HepG2 (cell line): ENCODE results near the gene PLCL2. TPM values are rescaled to one million over a fixed set of nuclear protein-coding genes. Genes with fewer than 3 reads are reported as not detected.

Source experiments
- ATAC-seq: fragments of 200-7000 bp; cut with Tn5 transposase; 3 replicates; pipeline ENCODE4 v1.9.1; 2020; ENCODE audit warnings: mild to moderate bottlenecking, moderate library complexity
- BruUV-seq: library from RNA; stranded (reverse); fragments of 400-500 nt; replicated peaks from 2 replicates; lab custom pipeline; 2021; lab: Mats Ljungman, UMichigan
- CTCF ChIA-PET: fragments of 300-600 bp; formaldehyde crosslinking; extraction: SDS; loops from one replicate; lab custom pipeline; 2021; ENCODE audit warnings: low total read pairs, inconsistent platforms, low intra/inter-chr PET ratio; lab: Yijun Ruan, JAX
- POLR2A ChIA-PET: fragments of 350-600 bp; sonication (Branson Sonifier 250); formaldehyde crosslinking; loops from one replicate; lab custom pipeline; 2020; ENCODE audit warnings: antibody characterized with exemption, inconsistent platforms; lab: Yijun Ruan, JAX
- DNase-seq: peaks from one replicate; pipeline ENCODE4 v3.0.0-alpha.2; 2015; ENCODE audit warnings: low spot score
- FAIRE-seq: peaks from 3 replicates; lab custom pipeline; 2011; peaks lifted over from hg19 to GRCh38; lab: Jason Lieb, UNC
- H2AFZ ChIP-seq: one replicate; pipeline ENCODE4 v1.6.1; 2011; ENCODE audit warnings: low read length, inconsistent platforms
- H3K27ac ChIP-seq: fragments of 300-600 bp; 3 replicates; pipeline ENCODE4 v1.8.0; 2011; ENCODE audit warnings: mixed run types, mild to moderate bottlenecking, mixed read lengths, low read length, inconsistent platforms; ENCODE audit not compliant: insufficient read depth; ENCODE audit errors: extremely low read length
- H3K27me3 ChIP-seq, 2 experiments: fragments of 200-600 bp in 1 of 2; 2 replicates in 1 of 2; 3 replicates in 1 of 2; pipeline versions ENCODE4 v1.6.0 to v1.8.0; 2011; ENCODE audit warnings: low read length in 2 of 2, mild to moderate bottlenecking in 2 of 2, moderate library complexity in 2 of 2, inconsistent platforms in 1 of 2; ENCODE audit not compliant: insufficient read depth in 2 of 2, control insufficient read depth in 1 of 2
- H3K36me3 ChIP-seq, 2 experiments: fragments of 200-600 bp in 1 of 2; replicated peaks in 1 of 2; 2 replicates in 1 of 2; 3 replicates in 1 of 2; pipeline versions ENCODE4 v1.5.1 to v1.8.0; 2011; ENCODE audit warnings: low read length in 2 of 2, inconsistent platforms in 1 of 2; ENCODE audit not compliant: insufficient read depth in 2 of 2, control insufficient read depth in 1 of 2
- H3K4me1 ChIP-seq: 2 replicates; pipeline ENCODE4 v1.5.1; 2012; ENCODE audit warnings: low read length, inconsistent platforms; ENCODE audit not compliant: insufficient read depth
- H3K4me2 ChIP-seq: 2 replicates; pipeline ENCODE4 v1.6.0; 2011; ENCODE audit warnings: low read depth, low read length, inconsistent platforms
- H3K4me3 ChIP-seq, 3 experiments: fragments of 200-600 bp in 1 of 3; sonication (generic), shearing (Covaris generic) in 1 of 3; replicated peaks in 1 of 3; 2 replicates each; pipeline ENCODE4 v1.5.1; 2011 to 2016; ENCODE audit warnings: low read length in 3 of 3, inconsistent platforms in 2 of 3, low read depth in 2 of 3, mild to moderate bottlenecking in 2 of 3, control low read depth in 1 of 3, mixed read lengths in 1 of 3; ENCODE audit not compliant: insufficient read depth in 1 of 3
- H3K79me2 ChIP-seq: one replicate; pipeline ENCODE4 v1.6.1; 2011; ENCODE audit warnings: low read length, inconsistent platforms; ENCODE audit not compliant: insufficient read depth
- H3K9ac ChIP-seq: 2 replicates; pipeline ENCODE4 v1.6.0; 2011; ENCODE audit warnings: mild to moderate bottlenecking, low read depth, low read length, inconsistent platforms; ENCODE audit not compliant: insufficient read depth
- H3K9me3 ChIP-seq: 2 replicates; pipeline ENCODE4 v1.5.1; 2012; ENCODE audit warnings: mild to moderate bottlenecking, low read length
- H4K20me1 ChIP-seq: 2 replicates; pipeline ENCODE4 v1.6.0; 2011; ENCODE audit warnings: inconsistent platforms, mild to moderate bottlenecking, low read length, moderate library complexity; ENCODE audit not compliant: insufficient read depth
- CBX2 ChIP-seq, 2 experiments: fragments of 200-600 bp in 1 of 2; sonication (generic); formaldehyde crosslinking in 1 of 2; IDR thresholded peaks; 2 replicates each; pipeline versions ENCODE4 v1.7.0 to v1.8.1; 2018 to 2022; ENCODE audit warnings: low read depth in 2 of 2, low read length in 1 of 2, mild to moderate bottlenecking in 1 of 2, missing genetic modification reagents in 1 of 2
- GLI4 ChIP-seq: sonication (generic); formaldehyde crosslinking; IDR thresholded peaks from 2 replicates; pipeline ENCODE4 v1.5.1; 2020; ENCODE audit warnings: missing genetic modification reagents, mild to moderate bottlenecking, moderate library complexity, borderline replicate concordance
- MIER3 ChIP-seq: IDR thresholded peaks from 2 replicates; pipeline ENCODE4 v1.6.1; 2016; ENCODE audit warnings: missing compliant biosample characterization, borderline replicate concordance
- NFIB ChIP-seq: sonication (generic); formaldehyde crosslinking; IDR thresholded peaks from 2 replicates; pipeline ENCODE4 v1.9.0; 2021; ENCODE audit warnings: missing genetic modification reagents, mild to moderate bottlenecking, borderline replicate concordance
- RFX1 ChIP-seq: fragments of 450-650 bp; IDR thresholded peaks from 2 replicates; pipeline ENCODE4 v1.6.1; 2017
- SMAD3 ChIP-seq: sonication (generic); formaldehyde crosslinking; IDR thresholded peaks from 2 replicates; pipeline ENCODE4 v1.4.0; 2020; ENCODE audit warnings: missing genetic modification reagents
- THAP11 ChIP-seq: IDR thresholded peaks from 2 replicates; pipeline ENCODE4 v1.6.1; 2016; ENCODE audit warnings: missing biosample characterization, missing genetic modification reagents
- U2AF1 ChIP-seq: fragments of 200-400 bp; formaldehyde crosslinking; optimal IDR thresholded peaks from 2 replicates; pipeline ENCODE3; 2017; ENCODE audit warnings: mild to moderate bottlenecking, low read depth, low read length
- ZNF33B ChIP-seq: sonication (generic); formaldehyde crosslinking; IDR thresholded peaks from 2 replicates; pipeline ENCODE4 v1.5.1; 2020; ENCODE audit warnings: mild to moderate bottlenecking, missing genetic modification reagents
- ZNF354B ChIP-seq: sonication (generic); formaldehyde crosslinking; IDR thresholded peaks from 2 replicates; pipeline ENCODE4 v1.8.0; 2022; ENCODE audit warnings: mild to moderate bottlenecking, missing genetic modification reagents
- ZNF546 ChIP-seq: sonication (generic); formaldehyde crosslinking; conservative IDR thresholded peaks from 2 replicates; pipeline ENCODE4 v1.8.1; 2023; ENCODE audit warnings: mild to moderate bottlenecking, missing genetic modification reagents
- ZNF615 ChIP-seq: sonication (generic); formaldehyde crosslinking; IDR thresholded peaks from 2 replicates; pipeline ENCODE4 v1.5.0; 2020; ENCODE audit warnings: mild to moderate bottlenecking, missing genetic modification reagents, borderline replicate concordance
- ZNF790 ChIP-seq: sonication (generic); formaldehyde crosslinking; IDR thresholded peaks from 2 replicates; pipeline ENCODE4 v1.8.0; 2022; ENCODE audit warnings: missing genetic modification reagents, mild to moderate bottlenecking, borderline replicate concordance
- ZNF839 ChIP-seq: sonication (generic); formaldehyde crosslinking; IDR thresholded peaks from 2 replicates; pipeline ENCODE4 v1.4.0; 2020; ENCODE audit warnings: missing genetic modification reagents, mild to moderate bottlenecking, borderline replicate concordance
- ZNF879 ChIP-seq: sonication (generic); formaldehyde crosslinking; IDR thresholded peaks from 2 replicates; pipeline ENCODE4 v1.8.1; 2023; ENCODE audit warnings: missing genetic modification reagents
- ZSCAN22 ChIP-seq: sonication (generic); formaldehyde crosslinking; IDR thresholded peaks from 2 replicates; pipeline ENCODE4 v1.4.0; 2020; ENCODE audit warnings: mild to moderate bottlenecking, missing genetic modification reagents
- WGBS: methylation state at CpG from one replicate; pipeline ENCODE4 v1.1.6; 2017; ENCODE audit warnings: low lambda C conversion rate; 5-methylcytosine and 5-hydroxymethylcytosine counted together
- in situ Hi-C: cut with HindIII; loops from 2 replicates; pipeline ENCODE4 v1.10.0; 2017; ENCODE audit warnings: low pct_unique_long_range_greater_than_20kb; ENCODE audit not compliant: extremely low pct_ligation_motif_present
- intact Hi-C: fragments of 100-400 bp; cut with micrococcal nuclease; formaldehyde crosslinking; loops from one replicate; pipeline ENCODE4 v1.10.0; 2022; ENCODE audit not compliant: unreplicated experiment
- polyA plus RNA-seq, 8 experiments: library from polyadenylated mRNA; depleted of rRNA in 3 of 8; stranded (reverse) in 7 of 8; unstranded in 1 of 8; fragments of >200 nt; fragmentation: Illumina TruSeq in 4 of 8; extraction: Trizol in 4 of 8; gene quantifications; 2 replicates each; pipeline versions ENCODE4 v1.2.1 to v1.2.3, GENCODE V29; 2011 to 2016; ENCODE audit warnings: low read depth in 4 of 8, missing spikeins in 1 of 8, mixed read lengths in 1 of 8; ENCODE audit not compliant: insufficient read depth in 1 of 8
- total RNA-seq, 5 experiments: library from RNA; depleted of rRNA; stranded (reverse); fragments of >200 nt; fragmentation: Illumina TruSeq; extraction: Trizol; gene quantifications; 2 replicates each; pipeline ENCODE4 v1.2.3, GENCODE V29; 2016; ENCODE audit warnings: low read depth in 1 of 5
- TF ChIP-seq, protein P1 (sequence below): sonication (generic); formaldehyde crosslinking; IDR thresholded peaks from 2 replicates; pipeline ENCODE4 v1.8.1; 2023; ENCODE audit warnings: mild to moderate bottlenecking, missing genetic modification reagents, borderline replicate concordance
- TF ChIP-seq, protein P2 (sequence below): IDR thresholded peaks from 2 replicates; pipeline ENCODE4 v1.6.1; 2016
- TF ChIP-seq, protein P3 (sequence below): sonication (generic); formaldehyde crosslinking; IDR thresholded peaks from 2 replicates; pipeline ENCODE4 v1.4.0; 2020; ENCODE audit warnings: missing genetic modification reagents, borderline replicate concordance

PLCL2 gene
- total and polyA plus RNA-seq, 2 of the 13 experiments (the other 11 are each of a cell fraction or from before 2014, with no cell fraction given), result not detected

DNA sequence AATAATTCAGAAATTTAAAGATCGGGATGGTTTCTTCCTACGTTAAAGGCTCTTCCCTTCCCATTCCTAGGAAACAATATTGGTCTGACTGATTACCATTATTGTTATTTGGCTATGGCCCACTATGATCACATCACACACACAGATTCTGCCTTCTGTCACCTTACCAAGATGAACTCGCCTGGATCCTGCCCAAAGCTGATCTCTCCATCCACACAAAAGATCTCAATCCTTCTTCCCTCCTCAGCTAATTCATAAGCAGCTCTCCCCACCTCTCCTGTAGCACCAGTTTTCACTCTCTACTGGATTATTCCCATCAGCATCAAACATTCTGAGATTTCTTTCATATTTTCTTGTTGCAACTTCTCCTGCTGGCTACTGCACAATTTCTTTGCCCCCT, 25.0 kb downstream of the PLCL2 start:
- no TSS peak for BruUV-seq
- H3K36me3 ChIP-seq, result no peaks in the 10 kb centered on the region
- H3K4me1 ChIP-seq, result no peaks in the 10 kb centered on the region
- no peak overlapping the region for H2AFZ ChIP-seq
- 20% methylated on average over 3 of the region's 3 CpGs for WGBS
- H3K27ac ChIP-seq, result no peak overlapping the region
- CTCF ChIA-PET, result no interaction called here
- ATAC-seq (no peak), DNase-seq (no peak), FAIRE-seq (no peak)
- H3K79me2 ChIP-seq, result no peaks in the 10 kb centered on the region
- TF ChIP-seq CBX2 (IDR thresholded peaks at IDR 0.05; ENCODE audit: low read depth, low read length) (no peak), CBX2 (CRISPR knock-in tag; IDR thresholded peaks at IDR 0.05; ENCODE audit: low read depth) (no peak), ZNF33B (no peak), ZNF354B (CRISPR knock-in tag) (no peak), ZNF546 (CRISPR knock-in tag) (no peak), ZNF615 (CRISPR knock-in tag) (no peak), ZNF790 (CRISPR knock-in tag) (no peak), ZNF879 (CRISPR knock-in tag) (no peak), RFX1 (no peak), MIER3 (CRISPR knock-in tag) (no peak), NFIB (CRISPR knock-in tag) (no peak), U2AF1 (no peak), SMAD3 (CRISPR knock-in tag) (no peak), ZSCAN22 (no peak), GLI4 (CRISPR knock-in tag) (no peak), ZNF839 (CRISPR knock-in tag) (no peak), THAP11 (CRISPR knock-in tag) (no peak)
- TF ChIP-seq, protein P1, sequence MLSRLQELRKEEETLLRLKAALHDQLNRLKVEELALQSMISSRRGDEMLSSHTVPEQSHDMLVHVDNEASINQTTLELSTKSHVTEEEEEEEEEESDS (CRISPR knock-in tag), result no peak
- TF ChIP-seq, protein P2, sequence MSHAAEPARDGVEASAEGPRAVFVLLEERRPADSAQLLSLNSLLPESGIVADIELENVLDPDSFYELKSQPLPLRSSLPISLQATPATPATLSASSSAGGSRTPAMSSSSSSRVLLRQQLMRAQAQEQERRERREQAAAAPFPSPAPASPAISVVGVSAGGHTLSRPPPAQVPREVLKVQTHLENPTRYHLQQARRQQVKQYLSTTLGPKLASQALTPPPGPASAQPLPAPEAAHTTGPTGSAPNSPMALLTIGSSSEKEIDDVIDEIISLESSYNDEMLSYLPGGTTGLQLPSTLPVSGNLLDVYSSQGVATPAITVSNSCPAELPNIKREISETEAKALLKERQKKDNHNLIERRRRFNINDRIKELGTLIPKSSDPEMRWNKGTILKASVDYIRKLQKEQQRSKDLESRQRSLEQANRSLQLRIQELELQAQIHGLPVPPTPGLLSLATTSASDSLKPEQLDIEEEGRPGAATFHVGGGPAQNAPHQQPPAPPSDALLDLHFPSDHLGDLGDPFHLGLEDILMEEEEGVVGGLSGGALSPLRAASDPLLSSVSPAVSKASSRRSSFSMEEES (CRISPR knock-in tag), result no peak
- TF ChIP-seq, protein P3, sequence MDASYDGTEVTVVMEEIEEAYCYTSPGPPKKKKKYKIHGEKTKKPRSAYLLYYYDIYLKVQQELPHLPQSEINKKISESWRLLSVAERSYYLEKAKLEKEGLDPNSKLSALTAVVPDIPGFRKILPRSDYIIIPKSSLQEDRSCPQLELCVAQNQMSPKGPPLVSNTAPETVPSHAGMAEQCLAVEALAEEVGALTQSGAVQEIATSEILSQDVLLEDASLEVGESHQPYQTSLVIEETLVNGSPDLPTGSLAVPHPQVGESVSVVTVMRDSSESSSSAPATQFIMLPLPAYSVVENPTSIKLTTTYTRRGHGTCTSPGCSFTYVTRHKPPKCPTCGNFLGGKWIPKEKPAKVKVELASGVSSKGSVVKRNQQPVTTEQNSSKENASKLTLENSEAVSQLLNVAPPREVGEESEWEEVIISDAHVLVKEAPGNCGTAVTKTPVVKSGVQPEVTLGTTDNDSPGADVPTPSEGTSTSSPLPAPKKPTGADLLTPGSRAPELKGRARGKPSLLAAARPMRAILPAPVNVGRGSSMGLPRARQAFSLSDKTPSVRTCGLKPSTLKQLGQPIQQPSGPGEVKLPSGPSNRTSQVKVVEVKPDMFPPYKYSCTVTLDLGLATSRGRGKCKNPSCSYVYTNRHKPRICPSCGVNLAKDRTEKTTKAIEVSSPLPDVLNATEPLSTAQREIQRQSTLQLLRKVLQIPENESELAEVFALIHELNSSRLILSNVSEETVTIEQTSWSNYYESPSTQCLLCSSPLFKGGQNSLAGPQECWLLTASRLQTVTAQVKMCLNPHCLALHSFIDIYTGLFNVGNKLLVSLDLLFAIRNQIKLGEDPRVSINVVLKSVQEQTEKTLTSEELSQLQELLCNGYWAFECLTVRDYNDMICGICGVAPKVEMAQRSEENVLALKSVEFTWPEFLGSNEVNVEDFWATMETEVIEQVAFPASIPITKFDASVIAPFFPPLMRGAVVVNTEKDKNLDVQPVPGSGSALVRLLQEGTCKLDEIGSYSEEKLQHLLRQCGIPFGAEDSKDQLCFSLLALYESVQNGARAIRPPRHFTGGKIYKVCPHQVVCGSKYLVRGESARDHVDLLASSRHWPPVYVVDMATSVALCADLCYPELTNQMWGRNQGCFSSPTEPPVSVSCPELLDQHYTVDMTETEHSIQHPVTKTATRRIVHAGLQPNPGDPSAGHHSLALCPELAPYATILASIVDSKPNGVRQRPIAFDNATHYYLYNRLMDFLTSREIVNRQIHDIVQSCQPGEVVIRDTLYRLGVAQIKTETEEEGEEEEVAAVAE (CRISPR knock-in tag), result no peak
- H3K9me3 ChIP-seq, result no peaks in the 10 kb centered on the region
- intact Hi-C loops, result no loop called here
- no peak overlapping the region for H3K4me3 ChIP-seq
- no peaks in the 10 kb centered on the region for H4K20me1 ChIP-seq
- H3K27me3 ChIP-seq, result no peaks in the 10 kb centered on the region
- no peak overlapping the region for H3K9ac ChIP-seq
- in situ Hi-C loops, result no loop called here
- no peak overlapping the region for H3K4me2 ChIP-seq
- POLR2A ChIA-PET, result no interaction called here
